SU-DHL-6 (cell line): ENCODE results near the gene HSD17B2.

Experiments used
- H2AFZ ChIP-seq: fragments of 200-600 bp; sonication (generic); 2 replicates; pipeline ENCODE4 v1.6.1; 2014; ENCODE audit warnings: low read depth, mild to moderate bottlenecking, moderate library complexity, mixed read lengths, antibody characterized with exemption, low read length; ENCODE audit not compliant: severe bottlenecking
- H3F3A ChIP-seq: fragments of 200-600 bp; shearing (Covaris generic); 2 replicates; pipeline ENCODE4 v1.6.0; 2016; ENCODE audit warnings: antibody characterized with exemption, mild to moderate bottlenecking; ENCODE audit not compliant: insufficient read depth
- H3K27ac ChIP-seq: fragments of 200-600 bp; sonication (generic); 2 replicates; pipeline ENCODE4 v1.5.1; 2016; ENCODE audit warnings: low read depth, mild to moderate bottlenecking, low read length, moderate library complexity, mixed read lengths
- H3K27me3 ChIP-seq: fragments of 200-600 bp; sonication (generic), shearing (Covaris generic); 2 replicates; pipeline ENCODE4 v1.6.0; 2014; ENCODE audit warnings: mild to moderate bottlenecking, low read length
- H3K36me3 ChIP-seq: fragments of 200-600 bp; sonication (generic); 2 replicates; pipeline ENCODE4 v1.6.1; 2014; ENCODE audit warnings: mild to moderate bottlenecking, low read length, mixed read lengths
- H3K4me2 ChIP-seq: fragments of 300-600, 200-600 bp; shearing (Covaris generic), sonication (generic); 2 replicates; pipeline ENCODE4 v1.6.0; 2014; ENCODE audit warnings: low read length, low read depth, mild to moderate bottlenecking; ENCODE audit not compliant: poor library complexity, severe bottlenecking
- H3K4me3 ChIP-seq: fragments of 200-600 bp; sonication (generic); 2 replicates; pipeline ENCODE4 v1.5.1; 2014; ENCODE audit warnings: antibody characterized with exemption, low read length, mild to moderate bottlenecking, mixed read lengths; ENCODE audit not compliant: insufficient read depth, poor library complexity, severe bottlenecking
- H3K79me2 ChIP-seq: fragments of 200-600 bp; sonication (generic); 2 replicates; pipeline ENCODE4 v1.6.1; 2014; ENCODE audit warnings: mild to moderate bottlenecking, low read length, moderate library complexity; ENCODE audit not compliant: insufficient read depth
- H3K9ac ChIP-seq: fragments of 200-600 bp; sonication (generic); 2 replicates; pipeline ENCODE4 v1.7.0; 2014; ENCODE audit warnings: mild to moderate bottlenecking, low read length
- H3K9me2 ChIP-seq: fragments of 200-600 bp; sonication (generic); replicated peaks from 2 replicates; pipeline ENCODE4 v1.6.1; 2014; ENCODE audit warnings: low read length; ENCODE audit not compliant: insufficient read depth
- H3K9me3 ChIP-seq: fragments of 200-600 bp; sonication (generic); 2 replicates; pipeline ENCODE4 v1.6.1; 2014; ENCODE audit warnings: low read length, mixed read lengths; ENCODE audit not compliant: insufficient read depth
- H4K20me1 ChIP-seq: fragments of 200-600 bp; sonication (generic); 2 replicates; pipeline ENCODE4 v1.6.1; 2014; ENCODE audit warnings: low read depth, mild to moderate bottlenecking, antibody characterized with exemption, low read length, moderate library complexity, mixed read lengths
- CTCF ChIP-seq: fragments of 200-600 bp; sonication (generic); IDR thresholded peaks from one replicate; pipeline ENCODE4 v1.5.1; 2017; ENCODE audit warnings: antibody characterized with exemption, mild to moderate bottlenecking, low read length, moderate library complexity; ENCODE audit not compliant: insufficient read depth, poor library complexity, severe bottlenecking
- EZH2phosphoT487 ChIP-seq: fragments of 200-600 bp; sonication (generic), shearing (Covaris generic); conservative IDR thresholded peaks from 2 replicates; pipeline ENCODE4 v1.6.1; 2018; ENCODE audit warnings: mild to moderate bottlenecking, antibody characterized with exemption, low read length, moderate library complexity, mixed read lengths

HSD17B2 gene

GRCh38 chr16:82050909-82051357 is 15.9 kb downstream of the HSD17B2 start:
- H3K36me3 ChIP-seq: no peaks in the 10 kb centered on the region
- no peak overlapping the region for H3K4me2 ChIP-seq
- H3K79me2 ChIP-seq: no peaks in the 10 kb centered on the region
- H3K27ac ChIP-seq: no peak overlapping the region
- no peak overlapping the region for H2AFZ ChIP-seq
- no peaks in the 10 kb centered on the region for H4K20me1 ChIP-seq
- no peaks in the 10 kb centered on the region for H3K9me3 ChIP-seq
- no peak for TF ChIP-seq CTCF
- no peak for TF ChIP-seq EZH2phosphoT487
- no peaks in the 10 kb centered on the region for H3K9me2 ChIP-seq
- no peaks in the 10 kb centered on the region for H3K27me3 ChIP-seq
- H3K4me3 ChIP-seq: no peak overlapping the region
- no peaks in the 10 kb centered on the region for H3F3A ChIP-seq
- H3K9ac ChIP-seq: no peak overlapping the region

GRCh38 chr16:82051656-82052055 is 16.6 kb downstream of the HSD17B2 start:
- Histone ChIP-seq H4K20me1 (no peaks in the 10 kb centered on the region), H3K9me3 (no peaks in the 10 kb centered on the region), H3K79me2 (no peaks in the 10 kb centered on the region), H3K27me3 (no peaks in the 10 kb centered on the region), H3K9ac (no peak overlapping the region), H2AFZ (no peak overlapping the region), H3K4me2 (no peak overlapping the region), H3K27ac (no peak overlapping the region), H3K36me3 (no peaks in the 10 kb centered on the region), H3K9me2 (no peaks in the 10 kb centered on the region), H3F3A (no peaks in the 10 kb centered on the region), H3K4me3 (no peak overlapping the region)
- TF ChIP-seq CTCF (no peak), EZH2phosphoT487 (no peak)

GRCh38 chr16:82055117-82055516 is 20.1 kb downstream of the HSD17B2 start:
- Histone ChIP-seq H3K27ac (no peak overlapping the region), H3F3A (no peaks in the 10 kb centered on the region), H3K79me2 (no peaks in the 10 kb centered on the region), H3K4me2 (no peak overlapping the region), H4K20me1 (no peaks in the 10 kb centered on the region), H3K27me3 (no peaks in the 10 kb centered on the region), H3K4me3 (no peak overlapping the region), H2AFZ (no peak overlapping the region), H3K36me3 (no peaks in the 10 kb centered on the region), H3K9me3 (no peaks in the 10 kb centered on the region), H3K9me2 (no peaks in the 10 kb centered on the region), H3K9ac (no peak overlapping the region)
- TF ChIP-seq CTCF: no peak
- TF ChIP-seq EZH2phosphoT487: no peak
